B cell (primary cell): ENCODE data around the gene SPOCK1. TPM values are rescaled to one million over a fixed set of nuclear protein-coding genes. Genes with fewer than 3 reads are reported as not detected.

Experiments
- ATAC-seq: fragments of 200-7000 bp; cut with Tn5 transposase; one replicate; pipeline ENCODE4 v1.10.0; 2021; ENCODE audit warnings: low read depth, mild to moderate bottlenecking, moderate number of reproducible peaks, moderate library complexity
- CTCF ChIA-PET: fragments of 350-600 bp; sonication (Branson Sonifier 250); formaldehyde crosslinking; loops from one replicate; lab custom pipeline; 2021; ENCODE audit warnings: antibody characterized with exemption, inconsistent platforms; lab: Charles Lee
- POLR2A ChIA-PET: fragments of 350-600 bp; sonication (Branson Sonifier 250); formaldehyde crosslinking; loops from one replicate; lab custom pipeline; 2021; ENCODE audit warnings: antibody characterized with exemption; lab: Charles Lee
- DNase-seq: peaks from one replicate; pipeline ENCODE4 v3.0.0; 2013
- H2AFZ ChIP-seq: 2 replicates; pipeline ENCODE4 v1.6.1; 2012; ENCODE audit warnings: mild to moderate bottlenecking, low read depth, low read length; ENCODE audit not compliant: insufficient read depth, poor library complexity, severe bottlenecking
- H3K27ac ChIP-seq, 2 donors: 1 replicate in 1 of 2; 2 replicates in 1 of 2; pipeline ENCODE4 v1.5.1; 2012 to 2013; ENCODE audit warnings: low read length in 2 of 2, mild to moderate bottlenecking in 2 of 2, moderate library complexity in 1 of 2
- H3K27me3 ChIP-seq, 4 experiments: fragments of 200-600 bp in 1 of 4; sonication (generic) in 1 of 4; replicated peaks in 1 of 4; 1 replicate in 2 of 4; 2 replicates in 2 of 4; pipeline versions ENCODE4 v1.6.1 to v1.7.0; 2013 to 2016; ENCODE audit warnings: low read length in 3 of 4, mild to moderate bottlenecking in 2 of 4, mixed read lengths in 1 of 4, moderate library complexity in 1 of 4; ENCODE audit not compliant: insufficient read depth in 4 of 4, control insufficient read depth in 3 of 4; ENCODE audit errors: control extremely low read depth in 1 of 4
- H3K36me3 ChIP-seq, 2 experiments: replicated peaks in 1 of 2; 1 replicate in 1 of 2; 2 replicates in 1 of 2; pipeline versions ENCODE4 v1.6.1 to v1.7.1; 2013; ENCODE audit warnings: low read length in 1 of 2; ENCODE audit not compliant: insufficient read depth in 2 of 2, control insufficient read depth in 1 of 2; ENCODE audit errors: control extremely low read depth in 1 of 2, extremely low read depth in 1 of 2
- H3K4me1 ChIP-seq, 2 donors: fragments of 200-600 bp in 1 of 2; sonication (generic) in 1 of 2; 1 replicate in 1 of 2; 2 replicates in 1 of 2; pipeline versions ENCODE4 v1.5.1 to v1.6.1; 2013 to 2017; ENCODE audit warnings: low read length in 2 of 2; ENCODE audit not compliant: control insufficient read depth in 2 of 2, insufficient read depth in 2 of 2
- H3K4me2 ChIP-seq: replicated peaks from 2 replicates; pipeline ENCODE3; 2012; ENCODE audit warnings: mild to moderate bottlenecking, low read depth, low read length; ENCODE audit not compliant: poor library complexity, severe bottlenecking
- H3K4me3 ChIP-seq, 5 experiments: fragments of 200-600 bp in 1 of 5; sonication (generic) in 1 of 5; 1 replicate in 3 of 5; 2 replicates in 2 of 5; pipeline versions ENCODE4 v1.5.1 to v1.7.0; 2011 to 2016; ENCODE audit warnings: low read length in 4 of 5, mild to moderate bottlenecking in 4 of 5, low read depth in 2 of 5, control low read depth in 1 of 5, moderate library complexity in 1 of 5; ENCODE audit not compliant: insufficient read depth in 1 of 5; ENCODE audit errors: control extremely low read depth in 1 of 5, extremely low read depth in 1 of 5
- H3K79me2 ChIP-seq: fragments of 200-600 bp; sonication (generic); one replicate; pipeline ENCODE4 v1.6.0; 2016; ENCODE audit warnings: low read length; ENCODE audit not compliant: control insufficient read depth, insufficient read depth
- H3K9ac ChIP-seq: fragments of 200-600 bp; sonication (generic); 2 replicates; pipeline ENCODE4 v1.6.1; 2017; ENCODE audit warnings: mild to moderate bottlenecking, low read length, moderate library complexity
- H3K9me3 ChIP-seq, 3 donors: one replicate each; pipeline versions ENCODE4 v1.6.1 to v1.7.1; 2013; ENCODE audit warnings: low read length in 2 of 3; ENCODE audit not compliant: control insufficient read depth in 2 of 3, insufficient read depth in 1 of 3; ENCODE audit errors: control extremely low read depth in 1 of 3
- H4K20me1 ChIP-seq: 2 replicates; pipeline ENCODE4 v1.6.0; 2012; ENCODE audit warnings: mild to moderate bottlenecking, low read length; ENCODE audit not compliant: insufficient read depth, control insufficient read depth, poor library complexity, severe bottlenecking
- H3K27ac Mint-ChIP-seq: one replicate; pipeline ENCODE4 v1.8.0; 2021; ENCODE audit warnings: mixed read lengths
- H3K27me3 Mint-ChIP-seq: one replicate; pipeline ENCODE4 v1.8.0; 2021; ENCODE audit warnings: mixed read lengths
- H3K4me1 Mint-ChIP-seq: one replicate; pipeline ENCODE4 v1.8.0; 2021; ENCODE audit warnings: mixed read lengths
- H3K4me3 Mint-ChIP-seq: one replicate; pipeline ENCODE4 v1.8.0; 2021; ENCODE audit warnings: mixed read lengths
- H3K9me3 Mint-ChIP-seq: one replicate; pipeline ENCODE4 v1.8.0; 2022; ENCODE audit warnings: mixed read lengths; ENCODE audit not compliant: insufficient read depth
- CTCF ChIP-seq: fragments of 200-600 bp; IDR thresholded peaks from one replicate; pipeline ENCODE4 v1.8.0; 2022; ENCODE audit warnings: antibody characterized with exemption, mild to moderate bottlenecking
- EZH2 ChIP-seq: IDR thresholded peaks from 2 replicates; pipeline ENCODE4 v1.6.1; 2012; ENCODE audit warnings: borderline replicate concordance, low read depth, mild to moderate bottlenecking, moderate library complexity, low read length; ENCODE audit not compliant: insufficient read depth, poor library complexity, severe bottlenecking
- WGBS: methylation state at CpG from one replicate; pipeline ENCODE4 v1.1.5; 2013; ENCODE audit warnings: missing lambda C conversion rate; ENCODE audit not compliant: insufficient coverage; 5-methylcytosine and 5-hydroxymethylcytosine counted together
- intact Hi-C: fragments of 100-400 bp; cut with micrococcal nuclease; formaldehyde crosslinking; loops from one replicate; pipeline ENCODE4 v1.10.0; 2022
- polyA plus RNA-seq: library from polyadenylated mRNA; depleted of rRNA; stranded (reverse); fragments of >200 nt; gene quantifications from 2 replicates; pipeline ENCODE4 v1.2.3, GENCODE V29; 2012
- total RNA-seq, 2 donors: library from RNA; stranded (reverse); fragments of 120-200 nt in 1 of 2; gene quantifications; 1 replicate in 1 of 2; 2 replicates in 1 of 2; pipeline versions ENCODE4 v1.2.3 to v1.2.4, GENCODE V29; 2013 to 2022

SPOCK1 gene
- total and polyA plus RNA-seq, 2 donors (not counting 1 experiment from before 2014, with no cell fraction given): not detected

GRCh38 chr5:137034213-137034612, 464.9 kb downstream of the SPOCK1 start:
- intact Hi-C loops: no loop called here
- Histone ChIP-seq H3K27me3 (no peaks in the 10 kb centered on the region), H3K36me3 (no peaks in the 10 kb centered on the region), H3K4me1 (no peaks in the 10 kb centered on the region), H3K4me3 (no peak overlapping the region), H4K20me1 (no peaks in the 10 kb centered on the region), H3K9ac (no peak overlapping the region), H2AFZ (no peak overlapping the region), H3K79me2 (no peaks in the 10 kb centered on the region), H3K9me3 (peaks cover 0 to 10% (median 0%) of the 10 kb centered on the region in 3 donors), H3K4me2 (no peak overlapping the region), H3K27ac (no peak overlapping the region)
- DNase-seq (no peak), ATAC-seq (no peak)
- H3K27ac Mint-ChIP-seq: no peak overlapping the region
- ChIA-PET CTCF (no interaction called here), POLR2A (no interaction called here)
- peaks cover 3% of the 10 kb centered on the region for H3K27me3 Mint-ChIP-seq
- TF ChIP-seq EZH2 (no peak), CTCF (no peak)
- no peaks in the 10 kb centered on the region for H3K9me3 Mint-ChIP-seq
- WGBS: 92% methylated on average over 3 of the region's 4 CpGs
- no peaks in the 10 kb centered on the region for H3K4me1 Mint-ChIP-seq
- no peak overlapping the region for H3K4me3 Mint-ChIP-seq

GRCh38 chr5:137032929-137033328, 466.2 kb downstream of the SPOCK1 start:
- DNase-seq (no peak), ATAC-seq (no peak)
- no peak for TF ChIP-seq CTCF
- no peak for TF ChIP-seq EZH2
- Histone ChIP-seq H3K9me3 (peaks cover 0 to 10% (median 0%) of the 10 kb centered on the region in 3 donors), H3K4me3 (no peak overlapping the region), H3K9ac (no peak overlapping the region), H3K4me2 (no peak overlapping the region), H4K20me1 (no peaks in the 10 kb centered on the region), H3K36me3 (no peaks in the 10 kb centered on the region), H3K27ac (no peak overlapping the region), H3K79me2 (no peaks in the 10 kb centered on the region), H3K4me1 (no peaks in the 10 kb centered on the region), H3K27me3 (no peaks in the 10 kb centered on the region), H2AFZ (no peak overlapping the region)
- Mint-ChIP-seq H3K27ac (no peak overlapping the region), H3K4me3 (no peak overlapping the region), H3K4me1 (no peaks in the 10 kb centered on the region), H3K27me3 (peaks cover 3% of the 10 kb centered on the region), H3K9me3 (no peaks in the 10 kb centered on the region)
- intact Hi-C loops: no loop called here
- WGBS: 88% methylated on average over 8 of the region's 8 CpGs
- ChIA-PET POLR2A (no interaction called here), CTCF (no interaction called here)
